Lung (tissue), 16 donors: ENCODE measurements around the gene OPCML. TPM values are rescaled to one million over a fixed set of nuclear protein-coding genes. Genes with fewer than 3 reads are reported as not detected.

Experiments used
- ATAC-seq: fragments of 200-7000 bp; cut with Tn5 transposase; one replicate; pipeline ENCODE4 v1.9.1; 2020; ENCODE audit warnings: moderate number of reproducible peaks; ENCODE audit not compliant: insufficient read depth, low FRiP score
- DNase-seq, 3 donors: peaks; one replicate each; pipeline ENCODE4 v3.0.0-alpha.2; 2013 to 2017
- H3K27ac ChIP-seq, 2 donors: one replicate each; pipeline ENCODE4 v1.5.1; 2013; ENCODE audit warnings: mild to moderate bottlenecking in 2 of 2, moderate library complexity in 2 of 2, control low read depth in 1 of 2, inconsistent platforms in 1 of 2, low read depth in 1 of 2, low read length in 1 of 2
- H3K27me3 ChIP-seq, 3 donors: one replicate each; pipeline ENCODE4 v1.5.1; 2013; ENCODE audit warnings: low read length in 2 of 3; ENCODE audit not compliant: control insufficient read depth in 3 of 3, insufficient read depth in 3 of 3
- H3K36me3 ChIP-seq, 4 donors: one replicate each; pipeline ENCODE4 v1.5.1; 2013; ENCODE audit warnings: low read length in 4 of 4, mild to moderate bottlenecking in 1 of 4, moderate library complexity in 1 of 4; ENCODE audit not compliant: control insufficient read depth in 4 of 4, insufficient read depth in 4 of 4
- H3K4me1 ChIP-seq, 5 donors: one replicate each; pipeline ENCODE4 v1.5.1; 2013; ENCODE audit warnings: low read length in 5 of 5, mild to moderate bottlenecking in 2 of 5, moderate library complexity in 1 of 5; ENCODE audit not compliant: control insufficient read depth in 5 of 5, insufficient read depth in 5 of 5
- H3K4me3 ChIP-seq: one replicate; pipeline ENCODE4 v1.5.1; 2013; ENCODE audit warnings: mild to moderate bottlenecking, control low read depth, moderate library complexity
- H3K9ac ChIP-seq, 2 donors: one replicate each; pipeline ENCODE4 v1.5.1; 2013; ENCODE audit warnings: low read length in 2 of 2, control low read depth in 1 of 2; ENCODE audit not compliant: insufficient read depth in 1 of 2
- H3K9me3 ChIP-seq, 4 donors: one replicate each; pipeline ENCODE4 v1.5.1; 2013; ENCODE audit warnings: low read length in 3 of 4, mild to moderate bottlenecking in 1 of 4, moderate library complexity in 1 of 4; ENCODE audit not compliant: control insufficient read depth in 4 of 4, insufficient read depth in 3 of 4
- WGBS, 2 donors: extraction: QIAGEN DNeasy Blood & Tissue Kit; methylation state at CpG; one replicate each; pipeline ENCODE4 v1.1.7; 2013; 5-methylcytosine and 5-hydroxymethylcytosine counted together
- long read RNA-seq, 5 donors: transcript quantifications; one replicate each; lab custom pipeline, GENCODE V29; 2026
- polyA plus RNA-seq, 2 donors: library from polyadenylated mRNA; stranded (reverse); fragments of 200-250 nt; gene quantifications; one replicate each; pipeline ENCODE4 v1.2.1, GENCODE V29; 2013
- total RNA-seq, 2 donors: library from RNA; depleted of rRNA in 1 of 2; stranded (reverse); fragments of >200 nt in 1 of 2; gene quantifications; one replicate each; pipeline ENCODE4 v1.2.1, GENCODE V29; 2014 to 2021
- TF ChIP-seq, protein P1 (sequence below): IDR thresholded peaks from 2 replicates; pipeline ENCODE4 v1.5.1; 2012; ENCODE audit warnings: mild to moderate bottlenecking; ENCODE audit errors: control extremely low read depth, extremely low read depth
- donor health status: control.
- donor health status: control.
- donor health status: Bipolar disorder and iron deficiency.
- donor health status: healthy.
- donor health status: DM: yes; HTN: yes; CAD: no.

The OPCML gene
- total RNA-seq (under 1 TPM; 0.49 to 0.74 TPM), polyA plus RNA-seq (not detected)
- long read RNA-seq, donor 1 = 0 reads
- long read RNA-seq, donor 2 = 0 reads
- long read RNA-seq, donor 3 = 0 reads
- long read RNA-seq, donor 4 = 0 reads
- long read RNA-seq, donor 5 = 0 reads

DNA sequence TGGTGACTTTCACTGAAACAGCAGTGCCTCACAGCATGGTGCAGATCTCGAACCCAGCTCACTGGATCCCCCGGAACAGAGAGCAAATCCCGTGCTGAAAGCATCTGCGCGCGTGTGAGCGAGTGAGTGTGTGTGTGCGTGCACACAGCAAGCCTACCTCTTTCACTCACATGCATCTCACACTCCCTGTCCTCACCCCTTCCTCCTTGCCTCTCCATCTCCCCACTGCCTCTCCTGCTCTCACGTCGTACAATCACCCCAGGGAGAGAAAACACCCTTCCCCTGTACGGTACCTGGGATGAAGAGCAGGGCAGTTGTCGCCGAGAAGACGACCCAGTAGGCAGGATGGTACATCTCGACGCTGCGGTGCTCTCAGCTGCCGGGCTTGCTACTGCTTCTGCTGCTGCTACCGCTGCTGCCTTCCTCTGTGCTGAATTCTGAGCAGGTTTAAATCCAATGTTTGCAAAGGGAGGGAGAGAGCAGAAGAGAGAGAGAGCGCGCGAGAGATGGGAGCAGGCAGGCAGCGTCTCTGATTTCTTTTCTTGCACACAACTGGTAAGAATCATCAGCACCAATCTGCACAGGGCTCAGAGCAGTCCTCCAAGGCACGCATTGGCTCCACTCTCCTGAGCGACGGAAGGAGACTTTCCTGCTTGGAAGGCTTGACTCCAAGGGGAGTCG lies at the start of gene OPCML:
TSS of gene OPCML (minus strand) at position 531 of the 681 bp plus-strand sequence.
- no peak for ATAC-seq
- WGBS, 2 donors = 4 to 5% methylated on average over 27 of the region's 27 CpGs
- H3K27ac ChIP-seq = no peak within 1 kb of the TSS
- H3K9ac ChIP-seq = no peak within 1 kb of the TSS
- TF ChIP-seq, protein P1, sequence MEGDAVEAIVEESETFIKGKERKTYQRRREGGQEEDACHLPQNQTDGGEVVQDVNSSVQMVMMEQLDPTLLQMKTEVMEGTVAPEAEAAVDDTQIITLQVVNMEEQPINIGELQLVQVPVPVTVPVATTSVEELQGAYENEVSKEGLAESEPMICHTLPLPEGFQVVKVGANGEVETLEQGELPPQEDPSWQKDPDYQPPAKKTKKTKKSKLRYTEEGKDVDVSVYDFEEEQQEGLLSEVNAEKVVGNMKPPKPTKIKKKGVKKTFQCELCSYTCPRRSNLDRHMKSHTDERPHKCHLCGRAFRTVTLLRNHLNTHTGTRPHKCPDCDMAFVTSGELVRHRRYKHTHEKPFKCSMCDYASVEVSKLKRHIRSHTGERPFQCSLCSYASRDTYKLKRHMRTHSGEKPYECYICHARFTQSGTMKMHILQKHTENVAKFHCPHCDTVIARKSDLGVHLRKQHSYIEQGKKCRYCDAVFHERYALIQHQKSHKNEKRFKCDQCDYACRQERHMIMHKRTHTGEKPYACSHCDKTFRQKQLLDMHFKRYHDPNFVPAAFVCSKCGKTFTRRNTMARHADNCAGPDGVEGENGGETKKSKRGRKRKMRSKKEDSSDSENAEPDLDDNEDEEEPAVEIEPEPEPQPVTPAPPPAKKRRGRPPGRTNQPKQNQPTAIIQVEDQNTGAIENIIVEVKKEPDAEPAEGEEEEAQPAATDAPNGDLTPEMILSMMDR = no peak
- peaks cover 0 to 13% (median 0%) of the 10 kb centered on the region in 4 donors for H3K9me3 ChIP-seq
- no peaks in the 10 kb centered on the region for H3K36me3 ChIP-seq
- H3K4me1 ChIP-seq = no peaks in the 10 kb centered on the region
- H3K4me3 ChIP-seq = no peak within 1 kb of the TSS
- peaks cover 4 to 67% (median 43%) of the 10 kb centered on the region in 3 donors for H3K27me3 ChIP-seq
- peak in 2 of 3 donors; percentile 18 to 30 for DNase-seq

DNA sequence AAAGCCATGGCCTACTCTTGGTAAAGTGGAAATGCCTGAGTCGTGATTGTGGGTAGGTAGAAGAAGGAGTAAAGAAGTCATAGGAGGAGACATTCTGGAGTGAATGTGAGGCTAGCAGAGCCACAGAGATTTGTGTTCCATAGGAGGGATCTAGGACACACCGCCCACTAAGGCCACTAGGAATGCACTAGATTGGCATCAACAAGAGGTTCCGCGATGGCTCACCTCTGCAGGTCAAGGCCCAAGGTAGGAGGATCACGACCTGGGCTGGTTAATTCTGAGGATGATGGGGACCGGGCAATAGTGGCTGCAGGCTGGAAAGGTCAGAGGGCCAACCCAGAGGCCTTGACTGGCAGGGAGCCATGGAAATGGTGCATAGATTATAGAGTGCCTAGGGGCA lies 48.8 kb upstream of the OPCML start:
- H3K27ac ChIP-seq = no peak overlapping the region
- peaks cover 0 to 4% (median 1%) of the 10 kb centered on the region in 4 donors for H3K9me3 ChIP-seq
- TF ChIP-seq, protein P1 = no peak
- H3K4me3 ChIP-seq = no peak overlapping the region
- WGBS, 2 donors = 88 to 91% methylated on average over 6 of the region's 6 CpGs
- ATAC-seq (no peak), DNase-seq (no peak)
- no peaks in the 10 kb centered on the region for H3K36me3 ChIP-seq
- H3K4me1 ChIP-seq = peaks cover 0 to 9% (median 0%) of the 10 kb centered on the region in 5 donors
- no peaks in the 10 kb centered on the region for H3K27me3 ChIP-seq
- no peak overlapping the region for H3K9ac ChIP-seq

- ATAC-seq (no peak), DNase-seq (peak in 2 of 3 donors; percentile 19 to 28)
- 64 to 75% methylated on average over 36 to 38 of the region's 38 CpGs for WGBS, 2 donors
- H3K4me3 ChIP-seq = no peak overlapping the region
- H3K4me1 ChIP-seq = peaks cover 0 to 9% (median 0%) of the 10 kb centered on the region in 5 donors
- TF ChIP-seq, protein P1 = no peak
- no peak overlapping the region for H3K9ac ChIP-seq
- no peaks in the 10 kb centered on the region for H3K36me3 ChIP-seq
- H3K27me3 ChIP-seq = no peaks in the 10 kb centered on the region
- peaks cover 0 to 3% (median 0%) of the 10 kb centered on the region in 4 donors for H3K9me3 ChIP-seq
- no peak overlapping the region for H3K27ac ChIP-seq
Measured at GRCh38 chr11:133579165-133580031, 47.1 kb upstream of the OPCML start.
